ENCODE measurements around the gene ODF4. TPM values are rescaled to one million over a fixed set of nuclear protein-coding genes. Genes with fewer than 3 reads are reported as not detected.
A peak's percentile ranks its signal among the peaks of the same experiment; 100 is the strongest.

The ODF4 gene
- total and polyA plus RNA-seq, 2 experiments from 2014 or later, result not detected

GRCh38 chr17:8311131-8311790, 28.4 kb upstream of the ODF4 start:
- no peaks in the 10 kb centered on the region for H3K36me3 ChIP-seq (ENCODE audit: low read depth)
- no peaks in the 10 kb centered on the region for H3K79me2 ChIP-seq (ENCODE audit: insufficient read depth)
- H3F3A ChIP-seq (ENCODE audit: insufficient read depth), result no peaks in the 10 kb centered on the region
- H3K27ac ChIP-seq, result no peak overlapping the region
- no peak overlapping the region for H2AFZ ChIP-seq
- peaks cover 42% of the 10 kb centered on the region for H3K27me3 ChIP-seq (replicated peaks; ENCODE audit: insufficient read depth)
- no peaks in the 10 kb centered on the region for H3K9me2 ChIP-seq (ENCODE audit: insufficient read depth)
- TF ChIP-seq EZH2 (IDR thresholded peaks at IDR 0.05; ENCODE audit: insufficient read depth, poor library complexity, severe bottlenecking), result no peak
- TF ChIP-seq EZH2phosphoT487 (IDR thresholded peaks at IDR 0.05; ENCODE audit: insufficient read depth, low read depth), result no peak
- no peaks in the 10 kb centered on the region for H4K20me1 ChIP-seq (ENCODE audit: insufficient read depth)
- in situ Hi-C loops (cut with MboI), result no loop called here
- no peak for DNase-seq
- H3K9me3 ChIP-seq (ENCODE audit: low read depth), result no peaks in the 10 kb centered on the region
- WGBS, 2 experiments (ENCODE audit: low coverage in 1 of 2, low lambda C conversion rate in 2 of 2, missing lambda C conversion rate in 2 of 2), result 77 to 84% methylated on average over 18 to 25 of the region's 25 CpGs
- no peak overlapping the region for H3K4me3 ChIP-seq
- no peaks in the 10 kb centered on the region; the same call in 1 of the 2 replicates for H3K4me1 ChIP-seq (ENCODE audit: insufficient read depth)
- H3K9ac ChIP-seq, result no peak overlapping the region
- no peak overlapping the region for H3K4me2 ChIP-seq (ENCODE audit: unreplicated experiment)

GRCh38 chr17:8312251-8312650, 27.4 kb upstream of the ODF4 start:
- Histone ChIP-seq H4K20me1 (ENCODE audit: insufficient read depth) (no peaks in the 10 kb centered on the region), H3K27me3 (replicated peaks; ENCODE audit: insufficient read depth) (peaks cover 52% of the 10 kb centered on the region), H2AFZ (no peak overlapping the region), H3K4me1 (ENCODE audit: insufficient read depth) (no peaks in the 10 kb centered on the region; the same call in 1 of the 2 replicates), H3K27ac (no peak overlapping the region), H3K36me3 (ENCODE audit: low read depth) (no peaks in the 10 kb centered on the region), H3K9me2 (ENCODE audit: insufficient read depth) (no peaks in the 10 kb centered on the region), H3K4me2 (ENCODE audit: unreplicated experiment) (no peak overlapping the region), H3K9ac (no peak overlapping the region), H3K4me3 (no peak overlapping the region), H3F3A (ENCODE audit: insufficient read depth) (no peaks in the 10 kb centered on the region), H3K9me3 (ENCODE audit: low read depth) (no peaks in the 10 kb centered on the region), H3K79me2 (ENCODE audit: insufficient read depth) (no peaks in the 10 kb centered on the region)
- TF ChIP-seq EZH2phosphoT487 (IDR thresholded peaks at IDR 0.05; ENCODE audit: insufficient read depth, low read depth) (no peak), EZH2 (IDR thresholded peaks at IDR 0.05; ENCODE audit: insufficient read depth, poor library complexity, severe bottlenecking) (no peak)
- in situ Hi-C loops (cut with MboI), result no loop called here
- no peak for DNase-seq
- WGBS, 2 experiments (ENCODE audit: low coverage in 1 of 2, low lambda C conversion rate in 2 of 2, missing lambda C conversion rate in 2 of 2), result 33% methylated on average over 13 of the region's 13 CpGs

GRCh38 chr17:8312726-8313600, 26.7 kb upstream of the ODF4 start:
- Histone ChIP-seq H3F3A (ENCODE audit: insufficient read depth) (no peaks in the 10 kb centered on the region), H3K9ac (no peak overlapping the region), H4K20me1 (ENCODE audit: insufficient read depth) (no peaks in the 10 kb centered on the region), H2AFZ (no peak overlapping the region), H3K4me3 (no peak overlapping the region), H3K9me2 (ENCODE audit: insufficient read depth) (no peaks in the 10 kb centered on the region), H3K27ac (no peak overlapping the region), H3K27me3 (replicated peaks; ENCODE audit: insufficient read depth) (peaks cover 59% of the 10 kb centered on the region), H3K79me2 (ENCODE audit: insufficient read depth) (no peaks in the 10 kb centered on the region), H3K4me1 (ENCODE audit: insufficient read depth) (no peaks in the 10 kb centered on the region; the same call in 1 of the 2 replicates), H3K4me2 (ENCODE audit: unreplicated experiment) (no peak overlapping the region), H3K9me3 (ENCODE audit: low read depth) (no peaks in the 10 kb centered on the region), H3K36me3 (ENCODE audit: low read depth) (no peaks in the 10 kb centered on the region)
- in situ Hi-C loops (cut with MboI), result no loop called here
- TF ChIP-seq EZH2phosphoT487 (IDR thresholded peaks at IDR 0.05; ENCODE audit: insufficient read depth, low read depth) (no peak), EZH2 (IDR thresholded peaks at IDR 0.05; ENCODE audit: insufficient read depth, poor library complexity, severe bottlenecking) (no peak)
- 36 to 42% methylated on average over 12 to 16 of the region's 16 CpGs for WGBS, 2 experiments (ENCODE audit: low coverage in 1 of 2, low lambda C conversion rate in 2 of 2, missing lambda C conversion rate in 2 of 2)
- DNase-seq, result no peak

GRCh38 chr17:8314797-8315763, 24.6 kb upstream of the ODF4 start:
- H3K4me1 ChIP-seq (ENCODE audit: insufficient read depth), result no peaks in the 10 kb centered on the region; the same call in 1 of the 2 replicates
- no peaks in the 10 kb centered on the region for H3K9me2 ChIP-seq (ENCODE audit: insufficient read depth)
- peak; percentile 28 for DNase-seq
- H3K9ac ChIP-seq, result no peak overlapping the region
- H3K36me3 ChIP-seq (ENCODE audit: low read depth), result no peaks in the 10 kb centered on the region
- no peaks in the 10 kb centered on the region for H3K79me2 ChIP-seq (ENCODE audit: insufficient read depth)
- no peak overlapping the region for H3K27ac ChIP-seq
- H3F3A ChIP-seq (ENCODE audit: insufficient read depth), result no peaks in the 10 kb centered on the region
- in situ Hi-C loops (cut with MboI), result no loop called here
- H3K4me3 ChIP-seq, result no peak overlapping the region
- H3K9me3 ChIP-seq (ENCODE audit: low read depth), result no peaks in the 10 kb centered on the region
- TF ChIP-seq EZH2phosphoT487 (IDR thresholded peaks at IDR 0.05; ENCODE audit: insufficient read depth, low read depth), result no peak
- peak; percentile 87 for TF ChIP-seq EZH2 (IDR thresholded peaks at IDR 0.05; ENCODE audit: insufficient read depth, poor library complexity, severe bottlenecking)
- H4K20me1 ChIP-seq (ENCODE audit: insufficient read depth), result no peaks in the 10 kb centered on the region
- peaks cover 62% of the 10 kb centered on the region for H3K27me3 ChIP-seq (replicated peaks; ENCODE audit: insufficient read depth)
- no peak overlapping the region for H3K4me2 ChIP-seq (ENCODE audit: unreplicated experiment)
- WGBS, 2 experiments (ENCODE audit: low coverage in 1 of 2, low lambda C conversion rate in 2 of 2, missing lambda C conversion rate in 2 of 2), result 3 to 6% methylated on average over 27 to 29 of the region's 29 CpGs
- H2AFZ ChIP-seq, result no peak overlapping the region

Data from GM23248 (cell line).